ENCODE results near the gene GALNT14. TPM values are rescaled to one million over a fixed set of nuclear protein-coding genes. Genes with fewer than 3 reads are reported as not detected.

The GALNT14 gene
- total and polyA plus RNA-seq, 4 donors: 0.85 to 2.8 (median 2.4) TPM

DNA sequence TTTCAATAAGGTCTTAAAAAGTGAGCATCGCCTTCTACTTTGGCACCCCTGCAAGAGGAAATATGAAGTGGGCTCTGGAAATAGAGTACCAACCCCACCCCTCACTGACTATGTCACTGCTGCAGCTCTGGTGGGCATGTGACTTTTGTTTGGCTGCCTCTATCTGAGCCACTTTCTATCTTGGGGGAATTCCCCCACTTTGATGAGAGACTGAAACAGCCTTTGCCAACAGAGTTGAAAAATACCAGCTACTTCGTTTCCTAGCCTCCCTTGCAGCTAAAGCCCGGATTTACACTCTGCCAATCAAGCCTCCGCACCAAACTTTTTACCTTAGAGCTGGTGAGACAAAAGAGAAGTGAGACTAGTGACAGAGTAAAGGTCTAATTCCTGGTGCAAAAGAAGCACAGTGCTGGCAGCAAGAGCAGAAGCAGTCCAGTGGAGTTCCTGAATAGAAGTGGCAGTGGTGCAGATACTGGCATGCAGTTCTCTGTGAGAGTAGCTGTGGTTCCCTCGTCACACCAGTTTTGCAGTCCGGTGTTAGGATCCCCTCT lies 12.0 kb upstream of the GALNT14 start:
- TF ChIP-seq, protein P1, sequence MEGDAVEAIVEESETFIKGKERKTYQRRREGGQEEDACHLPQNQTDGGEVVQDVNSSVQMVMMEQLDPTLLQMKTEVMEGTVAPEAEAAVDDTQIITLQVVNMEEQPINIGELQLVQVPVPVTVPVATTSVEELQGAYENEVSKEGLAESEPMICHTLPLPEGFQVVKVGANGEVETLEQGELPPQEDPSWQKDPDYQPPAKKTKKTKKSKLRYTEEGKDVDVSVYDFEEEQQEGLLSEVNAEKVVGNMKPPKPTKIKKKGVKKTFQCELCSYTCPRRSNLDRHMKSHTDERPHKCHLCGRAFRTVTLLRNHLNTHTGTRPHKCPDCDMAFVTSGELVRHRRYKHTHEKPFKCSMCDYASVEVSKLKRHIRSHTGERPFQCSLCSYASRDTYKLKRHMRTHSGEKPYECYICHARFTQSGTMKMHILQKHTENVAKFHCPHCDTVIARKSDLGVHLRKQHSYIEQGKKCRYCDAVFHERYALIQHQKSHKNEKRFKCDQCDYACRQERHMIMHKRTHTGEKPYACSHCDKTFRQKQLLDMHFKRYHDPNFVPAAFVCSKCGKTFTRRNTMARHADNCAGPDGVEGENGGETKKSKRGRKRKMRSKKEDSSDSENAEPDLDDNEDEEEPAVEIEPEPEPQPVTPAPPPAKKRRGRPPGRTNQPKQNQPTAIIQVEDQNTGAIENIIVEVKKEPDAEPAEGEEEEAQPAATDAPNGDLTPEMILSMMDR (IDR thresholded peaks at IDR 0.05; ENCODE audit: control extremely low read depth, extremely low read depth): no peak
- Histone ChIP-seq H3K4me1 (ENCODE audit: control insufficient read depth in 5 of 5, insufficient read depth in 5 of 5, low read length in 5 of 5) (no peaks in the 10 kb centered on the region), H3K27me3 (ENCODE audit: control insufficient read depth in 3 of 3, insufficient read depth in 3 of 3, low read length in 2 of 3) (peaks cover 0 to 4% (median 0%) of the 10 kb centered on the region in 3 donors), H3K27ac (ENCODE audit: low read depth in 1 of 2, low read length in 1 of 2) (no peak overlapping the region), H3K4me3 (no peak overlapping the region), H3K9ac (ENCODE audit: insufficient read depth in 1 of 2, low read length in 2 of 2) (no peak overlapping the region), H3K36me3 (ENCODE audit: control insufficient read depth in 4 of 4, insufficient read depth in 4 of 4, low read length in 4 of 4) (no peaks in the 10 kb centered on the region), H3K9me3 (ENCODE audit: control insufficient read depth in 4 of 4, insufficient read depth in 3 of 4, low read length in 3 of 4) (no peaks in the 10 kb centered on the region)
- ATAC-seq (ENCODE audit: insufficient read depth, low FRiP score) (no peak), DNase-seq (no peak)
- WGBS, 2 donors: 91 to 92% methylated on average over 6 of the region's 6 CpGs

DNA sequence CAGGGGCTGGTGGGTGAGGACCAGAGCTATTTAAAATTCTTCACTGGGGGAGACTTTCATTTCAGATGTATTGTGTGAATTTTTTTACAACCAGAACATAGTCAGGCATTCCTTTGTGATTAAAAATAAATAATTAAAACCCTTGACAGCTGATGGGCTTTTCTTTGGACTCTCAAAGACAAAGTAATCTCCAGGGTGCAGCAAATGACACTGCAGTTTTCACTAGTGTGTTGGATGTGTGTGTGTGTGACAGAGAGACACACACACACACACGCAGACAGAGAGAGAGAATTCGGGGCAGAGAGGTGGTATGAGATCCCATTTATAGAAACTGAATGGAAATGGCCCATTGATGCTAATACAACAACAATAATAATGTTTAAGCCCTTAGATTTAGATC lies 10.3 kb upstream of the GALNT14 start:
- no peak for ATAC-seq (ENCODE audit: insufficient read depth, low FRiP score)
- peaks cover 0 to 6% (median 0%) of the 10 kb centered on the region in 3 donors for H3K27me3 ChIP-seq (ENCODE audit: control insufficient read depth in 3 of 3, insufficient read depth in 3 of 3, low read length in 2 of 3)
- H3K36me3 ChIP-seq (ENCODE audit: control insufficient read depth in 4 of 4, insufficient read depth in 4 of 4, low read length in 4 of 4): no peaks in the 10 kb centered on the region
- 92 to 95% methylated on average over 2 of the region's 2 CpGs for WGBS, 2 donors
- no peaks in the 10 kb centered on the region for H3K9me3 ChIP-seq (ENCODE audit: control insufficient read depth in 4 of 4, insufficient read depth in 3 of 4, low read length in 3 of 4)
- no peaks in the 10 kb centered on the region for H3K4me1 ChIP-seq (ENCODE audit: control insufficient read depth in 5 of 5, insufficient read depth in 5 of 5, low read length in 5 of 5)
- no peak overlapping the region for H3K27ac ChIP-seq (ENCODE audit: low read depth in 1 of 2, low read length in 1 of 2)
- DNase-seq: no peak
- H3K4me3 ChIP-seq: no peak overlapping the region
- no peak overlapping the region for H3K9ac ChIP-seq (ENCODE audit: insufficient read depth in 1 of 2, low read length in 2 of 2)
- TF ChIP-seq, protein P1 (IDR thresholded peaks at IDR 0.05; ENCODE audit: control extremely low read depth, extremely low read depth): no peak

DNA sequence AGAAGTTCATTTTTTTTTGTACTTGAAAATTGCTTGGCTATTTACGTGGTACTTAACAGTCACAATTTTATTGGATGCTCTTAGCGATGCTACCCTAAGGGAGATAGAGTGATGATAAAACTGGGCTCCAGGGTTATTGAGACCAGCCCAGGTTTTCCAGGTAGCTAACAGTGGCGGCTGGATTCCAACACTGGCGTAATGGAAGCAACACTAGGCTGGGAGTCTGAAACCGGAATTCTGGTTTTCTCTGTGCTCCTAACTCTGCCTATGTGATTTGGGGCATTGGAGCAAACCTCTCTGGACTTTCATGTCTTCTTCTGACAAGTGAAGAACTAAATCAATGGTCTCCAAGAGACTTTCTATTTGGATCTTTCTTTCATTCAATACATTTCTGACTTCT lies 9.4 kb upstream of the GALNT14 start:
- Histone ChIP-seq H3K4me3 (no peak overlapping the region), H3K9ac (ENCODE audit: insufficient read depth in 1 of 2, low read length in 2 of 2) (no peak overlapping the region), H3K36me3 (ENCODE audit: control insufficient read depth in 4 of 4, insufficient read depth in 4 of 4, low read length in 4 of 4) (no peaks in the 10 kb centered on the region), H3K9me3 (ENCODE audit: control insufficient read depth in 4 of 4, insufficient read depth in 3 of 4, low read length in 3 of 4) (no peaks in the 10 kb centered on the region), H3K27ac (ENCODE audit: low read depth in 1 of 2, low read length in 1 of 2) (no peak overlapping the region), H3K4me1 (ENCODE audit: control insufficient read depth in 5 of 5, insufficient read depth in 5 of 5, low read length in 5 of 5) (no peaks in the 10 kb centered on the region), H3K27me3 (ENCODE audit: control insufficient read depth in 3 of 3, insufficient read depth in 3 of 3, low read length in 2 of 3) (peaks cover 0 to 8% (median 2%) of the 10 kb centered on the region in 3 donors)
- ATAC-seq (ENCODE audit: insufficient read depth, low FRiP score) (no peak), DNase-seq (no peak)
- TF ChIP-seq, protein P1 (IDR thresholded peaks at IDR 0.05; ENCODE audit: control extremely low read depth, extremely low read depth): no peak
- WGBS, 2 donors: 89 to 92% methylated on average over 5 of the region's 5 CpGs

DNA sequence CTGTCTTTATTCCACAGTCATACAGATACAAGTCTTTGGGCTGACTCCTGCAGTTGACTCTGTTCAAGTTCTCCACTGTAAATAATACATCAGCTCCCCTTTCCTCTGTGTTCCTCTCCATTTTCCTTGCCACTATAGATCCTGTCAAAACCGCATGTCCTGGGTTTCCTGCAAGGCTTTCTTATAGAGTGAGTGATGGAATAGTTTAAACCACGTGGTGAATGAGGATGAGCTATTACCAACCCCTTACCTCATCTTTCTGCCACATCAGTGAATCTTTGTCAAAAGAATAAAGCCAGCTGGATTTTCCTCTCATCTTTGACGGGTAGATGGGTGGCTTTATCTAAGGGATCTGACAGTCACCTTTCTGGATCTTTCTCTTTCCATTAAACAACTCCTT lies 3.9 kb upstream of the GALNT14 start:
- WGBS, 2 donors: 62 to 69% methylated on average over 3 of the region's 3 CpGs
- DNase-seq: no peak
- peaks cover 0 to 2% (median 0%) of the 10 kb centered on the region in 4 donors for H3K9me3 ChIP-seq (ENCODE audit: control insufficient read depth in 4 of 4, insufficient read depth in 3 of 4, low read length in 3 of 4)
- no peak overlapping the region for H3K27ac ChIP-seq (ENCODE audit: low read depth in 1 of 2, low read length in 1 of 2)
- TF ChIP-seq, protein P1 (IDR thresholded peaks at IDR 0.05; ENCODE audit: control extremely low read depth, extremely low read depth): no peak
- no peak for ATAC-seq (ENCODE audit: insufficient read depth, low FRiP score)
- no peak overlapping the region for H3K4me3 ChIP-seq
- peaks cover 0 to 11% (median 0%) of the 10 kb centered on the region in 5 donors for H3K4me1 ChIP-seq (ENCODE audit: control insufficient read depth in 5 of 5, insufficient read depth in 5 of 5, low read length in 5 of 5)
- no peaks in the 10 kb centered on the region for H3K36me3 ChIP-seq (ENCODE audit: control insufficient read depth in 4 of 4, insufficient read depth in 4 of 4, low read length in 4 of 4)
- no peak overlapping the region for H3K9ac ChIP-seq (ENCODE audit: insufficient read depth in 1 of 2, low read length in 2 of 2)
- peaks cover 0 to 25% (median 17%) of the 10 kb centered on the region in 3 donors for H3K27me3 ChIP-seq (ENCODE audit: control insufficient read depth in 3 of 3, insufficient read depth in 3 of 3, low read length in 2 of 3)
